Suprapubic skin (tissue), 4 donors: ENCODE measurements around the gene ZNF197. TPM values are rescaled to one million over a fixed set of nuclear protein-coding genes. Genes with fewer than 3 reads are reported as not detected.
A peak's percentile ranks its signal among the peaks of the same experiment; 100 is the strongest.
"Not testable (repeated sequence)": the region's sequence is repeated elsewhere in the genome, so short reads cannot be mapped to it uniquely, and the experiment has no call there.

Experiments used
- DNase-seq, 2 donors: peaks; one replicate each; pipeline ENCODE4 v3.0.0-alpha.2; 2019; ENCODE audit warnings: low spot score in 2 of 2
- H3K27ac ChIP-seq: fragments of 200-600 bp; sonication (generic); one replicate; pipeline ENCODE4 v1.5.1; 2019
- H3K27me3 ChIP-seq: fragments of 200-600 bp; sonication (generic); one replicate; pipeline ENCODE4 v1.5.1; 2019
- H3K36me3 ChIP-seq: fragments of 200-600 bp; sonication (generic); one replicate; pipeline ENCODE4 v1.5.1; 2019
- H3K4me1 ChIP-seq: fragments of 200-600 bp; sonication (generic); one replicate; pipeline ENCODE4 v1.5.1; 2019
- H3K4me3 ChIP-seq: fragments of 200-600 bp; sonication (generic); one replicate; pipeline ENCODE4 v1.5.1; 2019; ENCODE audit warnings: mild to moderate bottlenecking
- H3K9me3 ChIP-seq: fragments of 200-600 bp; sonication (generic); one replicate; pipeline ENCODE4 v1.5.1; 2019
- EP300 ChIP-seq: sonication (generic); formaldehyde crosslinking; IDR thresholded peaks from one replicate; pipeline ENCODE4 v1.6.1; 2017; ENCODE audit warnings: antibody characterized with exemption
- POLR2A ChIP-seq, 2 donors: fragments of 450-650 bp; IDR thresholded peaks; one replicate each; pipeline ENCODE4 v1.6.1; 2017; ENCODE audit warnings: antibody characterized with exemption in 2 of 2, mild to moderate bottlenecking in 2 of 2, moderate library complexity in 2 of 2
- POLR2AphosphoS5 ChIP-seq, 3 donors: sonication (generic); formaldehyde crosslinking; IDR thresholded peaks; one replicate each; pipeline ENCODE4 v1.6.1; 2017; ENCODE audit warnings: antibody characterized with exemption in 3 of 3
- WGBS: methylation state at CpG from one replicate; pipeline ENCODE4 v1.1.5; 2018; 5-methylcytosine and 5-hydroxymethylcytosine counted together
- total RNA-seq, 4 donors: library from RNA; depleted of rRNA; stranded (reverse); fragments of >200 nt; gene quantifications; one replicate each; pipeline ENCODE4 v1.1.0, GENCODE V29; 2016
- TF ChIP-seq, protein P1 (sequence below), 2 donors: fragments of 200-600 bp in 1 of 2; fragments of 450-650 bp in 1 of 2; sonication (generic) in 1 of 2; IDR thresholded peaks; one replicate each; pipeline ENCODE4 v1.5.1; 2016 to 2019; ENCODE audit warnings: antibody characterized with exemption in 2 of 2, mild to moderate bottlenecking in 1 of 2, moderate library complexity in 1 of 2

ZNF197 gene
- 10 to 100 TPM; 10.2 to 17.0 (median 14.9) TPM for total RNA-seq

DNA sequence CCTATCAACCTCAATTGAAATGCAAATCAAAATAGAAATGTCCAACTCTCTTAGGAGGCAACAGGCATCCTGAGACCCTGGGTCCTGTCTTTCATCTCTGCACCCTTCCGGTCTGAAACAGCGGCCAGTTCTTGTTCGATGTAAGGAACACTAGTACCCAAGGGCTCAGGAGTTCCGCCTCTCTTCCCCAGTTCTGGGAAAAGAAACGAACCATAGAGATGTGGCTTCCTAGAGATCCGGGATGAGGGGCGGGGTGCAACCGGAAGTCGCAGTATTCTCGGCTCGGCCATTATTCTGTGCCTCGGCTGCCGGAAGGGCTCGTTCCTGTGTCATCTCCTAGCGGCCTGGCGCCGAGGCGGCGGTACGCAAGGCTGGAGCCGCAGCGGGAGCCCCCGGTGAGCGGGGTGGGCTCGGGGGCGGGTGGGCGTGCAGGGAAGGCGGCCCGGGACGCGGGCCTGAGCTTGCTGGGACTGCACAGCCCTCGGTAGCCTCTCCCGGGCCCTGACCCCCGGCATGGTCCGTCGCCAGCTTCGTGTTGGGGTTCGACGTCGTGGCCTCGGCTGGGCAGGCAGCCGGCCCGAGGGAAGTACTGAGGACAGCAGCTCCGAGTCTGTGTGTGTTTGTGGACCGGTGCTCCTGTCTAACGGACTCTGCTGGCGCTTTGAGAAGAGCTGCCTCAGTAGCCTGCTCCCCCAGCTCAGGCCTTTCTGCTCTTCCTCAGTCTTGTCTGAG is at the start of gene ZNF197:
TSS of gene ZNF197 (plus strand) at position 288 of the 732 bp plus-strand sequence. CDS start 4,119 bp downstream, outside the sequence.
- TF ChIP-seq, protein P1, sequence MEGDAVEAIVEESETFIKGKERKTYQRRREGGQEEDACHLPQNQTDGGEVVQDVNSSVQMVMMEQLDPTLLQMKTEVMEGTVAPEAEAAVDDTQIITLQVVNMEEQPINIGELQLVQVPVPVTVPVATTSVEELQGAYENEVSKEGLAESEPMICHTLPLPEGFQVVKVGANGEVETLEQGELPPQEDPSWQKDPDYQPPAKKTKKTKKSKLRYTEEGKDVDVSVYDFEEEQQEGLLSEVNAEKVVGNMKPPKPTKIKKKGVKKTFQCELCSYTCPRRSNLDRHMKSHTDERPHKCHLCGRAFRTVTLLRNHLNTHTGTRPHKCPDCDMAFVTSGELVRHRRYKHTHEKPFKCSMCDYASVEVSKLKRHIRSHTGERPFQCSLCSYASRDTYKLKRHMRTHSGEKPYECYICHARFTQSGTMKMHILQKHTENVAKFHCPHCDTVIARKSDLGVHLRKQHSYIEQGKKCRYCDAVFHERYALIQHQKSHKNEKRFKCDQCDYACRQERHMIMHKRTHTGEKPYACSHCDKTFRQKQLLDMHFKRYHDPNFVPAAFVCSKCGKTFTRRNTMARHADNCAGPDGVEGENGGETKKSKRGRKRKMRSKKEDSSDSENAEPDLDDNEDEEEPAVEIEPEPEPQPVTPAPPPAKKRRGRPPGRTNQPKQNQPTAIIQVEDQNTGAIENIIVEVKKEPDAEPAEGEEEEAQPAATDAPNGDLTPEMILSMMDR (IDR thresholded peaks at IDR 0.05), result peak in 1 of 2 donors; percentile 12
- no peak for TF ChIP-seq EP300
- TF ChIP-seq POLR2A (IDR thresholded peaks at IDR 0.05), result peak in 1 of 2 donors; percentile 30
- TF ChIP-seq POLR2AphosphoS5 (IDR thresholded peaks at IDR 0.05), result peak in 2 of 3 donors; percentile 11 to 62
- H3K27me3 ChIP-seq, result no peaks in the 10 kb centered on the region
- 0% methylated on average over 18 of the region's 47 CpGs for WGBS
- H3K27ac ChIP-seq, result peak within 1 kb of the TSS; percentile 90
- peak within 1 kb of the TSS; percentile 81 for H3K4me3 ChIP-seq
- DNase-seq, result peak; percentile 88 to 93
- peaks cover 25% of the 10 kb centered on the region for H3K4me1 ChIP-seq
- H3K36me3 ChIP-seq, result peaks cover 11% of the 10 kb centered on the region
- no peaks in the 10 kb centered on the region for H3K9me3 ChIP-seq

DNA sequence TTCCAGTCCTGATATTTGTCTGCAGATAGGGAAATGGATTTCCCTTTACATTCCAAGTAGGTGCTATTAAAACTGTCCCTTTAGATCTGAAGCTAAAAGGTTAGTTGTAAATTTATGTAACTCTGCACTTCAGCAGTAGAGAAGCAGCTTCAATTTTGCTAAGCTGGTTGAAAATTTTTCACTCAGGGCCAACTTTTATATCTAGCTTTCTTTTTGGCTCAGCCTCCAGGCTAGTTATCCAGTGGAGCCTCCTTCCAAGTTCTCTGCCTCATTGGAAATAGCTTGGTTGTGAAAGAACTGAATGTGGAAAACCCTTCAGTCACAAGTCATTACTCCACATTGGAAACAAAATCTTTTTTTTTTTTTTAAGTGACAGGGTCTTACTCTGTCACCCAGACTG is 48.2 kb upstream of the ZNF197 start:
- TF ChIP-seq EP300 (no peak), POLR2A (IDR thresholded peaks at IDR 0.05) (no peak), POLR2AphosphoS5 (IDR thresholded peaks at IDR 0.05) (no peak)
- TF ChIP-seq, protein P1 (IDR thresholded peaks at IDR 0.05), result no peak
- H3K27me3 ChIP-seq, result peaks cover 14% of the 10 kb centered on the region
- H3K9me3 ChIP-seq, result peaks cover 5% of the 10 kb centered on the region

DNA sequence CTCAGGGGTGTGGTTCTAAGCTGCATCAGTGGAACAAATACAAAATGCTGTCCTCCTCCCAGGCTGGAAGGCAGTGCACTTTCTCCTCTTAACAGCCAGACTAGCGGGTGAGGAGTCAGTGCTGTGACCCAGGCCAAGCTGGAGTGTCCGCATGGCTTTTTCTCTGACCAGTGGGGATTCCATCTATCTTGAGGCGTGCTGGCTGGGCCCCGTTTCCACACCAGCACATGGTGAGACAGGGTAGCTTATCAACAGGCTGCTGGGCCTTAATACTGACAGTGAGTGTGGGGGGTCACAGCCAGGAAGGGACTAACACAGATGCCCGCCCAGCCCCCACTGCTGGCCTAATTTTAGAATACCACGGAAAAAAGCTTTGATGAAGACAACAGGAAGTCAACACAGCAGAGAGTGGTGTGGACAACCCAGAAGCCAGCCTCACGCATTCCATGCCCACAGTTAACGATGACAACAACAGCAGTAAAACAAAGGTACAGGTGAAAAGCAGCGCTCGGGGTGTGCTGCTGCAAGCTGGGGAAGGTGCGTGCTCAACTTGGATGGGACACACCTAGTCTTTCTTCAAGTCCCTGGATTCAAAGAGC is 47.4 kb upstream of the ZNF197 start:
- H3K4me3 ChIP-seq, DNase-seq, H3K9me3 ChIP-seq, H3K36me3 ChIP-seq, H3K27ac ChIP-seq, H3K4me1 ChIP-seq: not testable (repeated sequence)
- peaks cover 14% of the 10 kb centered on the region for H3K27me3 ChIP-seq
- 98% methylated on average over 10 of the region's 11 CpGs for WGBS

More for the DNA sequence above, 48.2 kb upstream of the ZNF197 start:
- Histone ChIP-seq H3K4me3 (no peak overlapping the region), H3K36me3 (no peaks in the 10 kb centered on the region), H3K27ac (no peak overlapping the region), H3K4me1 (no peaks in the 10 kb centered on the region)
- DNase-seq, result no peak

DNA sequence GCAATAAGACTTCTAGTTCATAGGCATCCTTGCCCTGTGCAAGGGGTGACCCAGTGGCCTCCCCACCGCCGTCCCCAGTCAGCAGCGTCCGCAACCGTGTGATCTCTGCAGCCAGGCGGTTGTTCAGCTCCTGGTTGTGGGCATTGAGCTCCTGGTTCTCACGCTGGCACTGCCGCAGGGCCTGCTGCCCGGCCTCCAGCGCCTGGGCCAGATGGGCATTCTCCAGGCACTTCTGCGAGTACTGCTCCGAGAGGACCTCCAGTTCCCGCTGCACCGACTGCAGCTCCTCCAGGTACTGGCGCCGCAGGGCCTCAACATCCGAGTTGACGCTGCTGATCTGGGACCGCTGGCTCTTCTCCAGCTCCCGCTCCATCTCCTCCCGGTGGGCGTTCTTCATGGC is 46.5 kb upstream of the ZNF197 start:
- H3K36me3 ChIP-seq, DNase-seq, H3K4me3 ChIP-seq, H3K4me1 ChIP-seq, H3K27ac ChIP-seq, H3K9me3 ChIP-seq: not testable (repeated sequence)
- H3K27me3 ChIP-seq, result peaks cover 14% of the 10 kb centered on the region
- 98% methylated on average over 21 of the region's 22 CpGs for WGBS

DNA sequence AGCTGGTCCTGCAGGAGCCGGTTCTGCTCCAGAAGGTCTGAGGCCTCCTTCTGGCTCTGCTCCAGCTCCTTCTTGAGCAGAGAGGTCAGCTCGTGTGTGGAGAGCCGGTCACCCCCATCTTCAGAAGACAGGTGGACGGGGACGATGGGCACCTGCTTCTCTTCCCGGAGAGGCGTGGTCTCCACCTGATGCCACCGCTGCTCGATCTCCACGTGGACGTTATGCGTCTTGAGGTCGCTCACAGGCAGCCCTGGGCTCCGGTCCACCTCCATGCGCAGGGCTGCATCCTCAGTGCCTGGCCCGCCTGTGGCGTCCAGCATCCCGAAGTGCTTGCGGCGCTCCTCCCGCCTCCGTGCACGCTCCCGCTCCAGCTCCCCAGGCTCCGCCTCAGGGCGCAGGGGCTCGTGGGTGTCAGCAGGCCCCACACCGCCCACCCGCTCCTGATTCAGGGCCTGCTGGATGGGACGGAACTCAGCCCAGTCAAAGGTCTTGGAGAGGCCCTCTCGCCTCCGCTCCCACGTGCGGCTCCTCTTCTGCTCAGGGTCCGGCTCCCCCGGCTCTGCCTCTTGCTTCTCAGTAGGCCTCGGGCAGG is 45.8 kb upstream of the ZNF197 start:
- DNase-seq, H3K4me1 ChIP-seq, H3K9me3 ChIP-seq, H3K36me3 ChIP-seq, H3K4me3 ChIP-seq, H3K27ac ChIP-seq: not testable (repeated sequence)
- 96% methylated on average over 30 of the region's 37 CpGs for WGBS
- H3K27me3 ChIP-seq, result peaks cover 14% of the 10 kb centered on the region

DNA sequence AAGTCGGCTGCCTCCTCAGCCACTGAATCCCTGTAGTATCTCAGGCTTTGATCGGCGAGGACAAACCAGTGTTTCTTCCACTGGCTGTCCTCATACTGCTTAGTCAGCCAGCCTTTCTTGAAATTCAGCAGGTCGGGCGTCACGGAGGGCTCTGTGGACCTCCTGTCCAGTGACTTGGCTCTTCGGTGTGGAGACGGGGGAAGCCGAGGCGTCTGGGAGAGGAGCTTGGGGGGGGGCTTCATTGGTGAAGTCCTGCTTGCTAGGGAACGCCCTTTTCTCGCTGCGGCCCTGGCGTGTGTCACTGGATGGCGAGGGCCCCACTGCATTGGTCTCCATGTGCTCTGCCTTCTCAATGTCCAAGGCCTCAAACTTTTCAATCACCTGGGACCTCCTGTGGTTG is 45.1 kb upstream of the ZNF197 start:
- WGBS, result 97% methylated on average over 10 of the region's 15 CpGs
- DNase-seq, H3K4me3 ChIP-seq, H3K27ac ChIP-seq, H3K36me3 ChIP-seq, H3K9me3 ChIP-seq, H3K4me1 ChIP-seq: not testable (repeated sequence)
- H3K27me3 ChIP-seq, result peaks cover 16% of the 10 kb centered on the region

DNA sequence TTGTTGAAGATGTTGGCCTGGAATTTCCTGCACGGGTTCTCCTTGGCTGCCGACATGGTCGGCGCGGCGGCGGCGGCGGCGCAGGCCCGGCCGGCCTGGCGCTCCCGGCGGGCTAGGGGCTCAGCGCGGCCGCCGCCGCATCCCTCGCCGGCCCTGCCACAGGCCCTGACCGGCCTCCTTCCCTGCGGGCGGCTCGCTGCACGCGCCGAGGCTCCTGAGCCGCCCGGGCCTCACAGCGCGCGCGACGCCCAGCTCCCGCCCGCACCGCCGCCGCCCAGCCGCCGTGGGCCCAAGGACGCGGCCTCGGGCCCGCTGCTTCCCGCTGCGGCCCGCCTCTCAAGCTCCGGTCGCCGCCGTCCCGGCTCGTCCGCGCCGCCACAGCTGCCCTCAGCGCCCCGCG is 43.9 kb upstream of the ZNF197 start:
- peaks cover 12% of the 10 kb centered on the region for H3K4me1 ChIP-seq
- 47% methylated on average over 8 of the region's 62 CpGs for WGBS
- not testable (repeated sequence) for H3K4me3 ChIP-seq, H3K27ac ChIP-seq, H3K9me3 ChIP-seq, DNase-seq, H3K36me3 ChIP-seq
- peaks cover 20% of the 10 kb centered on the region for H3K27me3 ChIP-seq
